SK-N-SH treated with all-trans-retinoic acid at 6 μM for 48 hours (cell line): ENCODE data around the gene PPP1R1C.

ENCODE experiments used
- ARNTL ChIP-seq: fragments of 450-650 bp; formaldehyde crosslinking; IDR thresholded peaks from 2 replicates; pipeline ENCODE4 v1.5.0; 2020; ENCODE audit warnings: low read depth, mild to moderate bottlenecking, moderate library complexity, borderline replicate concordance
- CREB5 ChIP-seq: fragments of 250-450 bp; sonication (Bioruptor Pico); IDR thresholded peaks from 2 replicates; pipeline ENCODE4 v1.5.1; 2020; ENCODE audit warnings: low read depth, mild to moderate bottlenecking, moderate library complexity
- PATZ1 ChIP-seq: fragments of 250-450 bp; sonication (Bioruptor Pico); IDR thresholded peaks from 2 replicates; pipeline ENCODE4 v1.8.0; 2020; ENCODE audit warnings: mild to moderate bottlenecking, moderate library complexity, borderline replicate concordance
- POU6F1 ChIP-seq: fragments of 250-450 bp; sonication (Bioruptor Pico); IDR thresholded peaks from 2 replicates; pipeline ENCODE4 v1.8.0; 2021; ENCODE audit warnings: low read depth, mild to moderate bottlenecking, moderate library complexity, borderline replicate concordance
- RARB ChIP-seq: fragments of 250-450 bp; sonication (Bioruptor Pico); IDR thresholded peaks from 2 replicates; pipeline ENCODE4 v1.8.0; 2021; ENCODE audit warnings: mild to moderate bottlenecking, moderate library complexity
- TOX ChIP-seq: fragments of 250-450 bp; sonication (Bioruptor Pico); IDR thresholded peaks from 2 replicates; pipeline ENCODE4 v1.8.0; 2021; ENCODE audit warnings: mild to moderate bottlenecking, moderate library complexity, borderline replicate concordance
- TSHZ2 ChIP-seq: fragments of 250-450 bp; sonication (Bioruptor Pico); IDR thresholded peaks from 2 replicates; pipeline ENCODE4 v1.5.0; 2020; ENCODE audit warnings: mild to moderate bottlenecking, moderate library complexity
- ZC3H10 ChIP-seq: fragments of 250-450 bp; sonication (Bioruptor Pico); IDR thresholded peaks from 2 replicates; pipeline ENCODE4 v1.5.1; 2021; ENCODE audit warnings: mild to moderate bottlenecking, moderate library complexity
- ZFP30 ChIP-seq: fragments of 450-650 bp; formaldehyde crosslinking; IDR thresholded peaks from 2 replicates; pipeline ENCODE4 v1.5.0; 2022; ENCODE audit warnings: mild to moderate bottlenecking, moderate library complexity
- ZNF565 ChIP-seq: fragments of 450-650 bp; formaldehyde crosslinking; conservative IDR thresholded peaks from 2 replicates; pipeline ENCODE4 v1.5.0; 2020; ENCODE audit warnings: low read depth, mild to moderate bottlenecking, moderate library complexity
- ZNF70 ChIP-seq: fragments of 450-650 bp; formaldehyde crosslinking; IDR thresholded peaks from 2 replicates; pipeline ENCODE4 v1.5.0; 2020; ENCODE audit warnings: mild to moderate bottlenecking, moderate library complexity

- no peak for TF ChIP-seq ZNF565 (CRISPR knock-in tag)
- no peak for TF ChIP-seq TOX (CRISPR knock-in tag)
- no peak for TF ChIP-seq RARB (CRISPR knock-in tag)
- TF ChIP-seq CREB5 (CRISPR knock-in tag) = no peak
- no peak for TF ChIP-seq ARNTL
- TF ChIP-seq TSHZ2 = no peak
- TF ChIP-seq ZNF70 (CRISPR knock-in tag) = no peak
- TF ChIP-seq ZC3H10 (CRISPR knock-in tag) = no peak
- no peak for TF ChIP-seq POU6F1
- no peak for TF ChIP-seq ZFP30 (CRISPR knock-in tag)
- no peak for TF ChIP-seq PATZ1 (CRISPR knock-in tag)
These were observed 179.0 kb downstream of the PPP1R1C start for GRCh38 chr2:182164686-182165085.
